Mammary epithelial cell (primary cell): ENCODE data around the gene AKIRIN2.

Experiments used
- EZH2 ChIP-seq: IDR thresholded peaks from 2 replicates; pipeline ENCODE4 v1.6.1; 2012; ENCODE audit warnings: low read length, inconsistent platforms, borderline replicate concordance
- TF ChIP-seq, protein P1 (sequence below), 2 donors: IDR thresholded peaks in 1 of 2; conservative IDR thresholded peaks in 1 of 2; 2 replicates each; pipeline ENCODE4 v1.5.1; 2011 to 2012; ENCODE audit warnings: inconsistent platforms in 2 of 2, low read length in 2 of 2, mild to moderate bottlenecking in 2 of 2, control low read depth in 1 of 2, low read depth in 1 of 2; ENCODE audit not compliant: insufficient read depth in 1 of 2; ENCODE audit errors: extremely low read depth in 1 of 2

DNA sequence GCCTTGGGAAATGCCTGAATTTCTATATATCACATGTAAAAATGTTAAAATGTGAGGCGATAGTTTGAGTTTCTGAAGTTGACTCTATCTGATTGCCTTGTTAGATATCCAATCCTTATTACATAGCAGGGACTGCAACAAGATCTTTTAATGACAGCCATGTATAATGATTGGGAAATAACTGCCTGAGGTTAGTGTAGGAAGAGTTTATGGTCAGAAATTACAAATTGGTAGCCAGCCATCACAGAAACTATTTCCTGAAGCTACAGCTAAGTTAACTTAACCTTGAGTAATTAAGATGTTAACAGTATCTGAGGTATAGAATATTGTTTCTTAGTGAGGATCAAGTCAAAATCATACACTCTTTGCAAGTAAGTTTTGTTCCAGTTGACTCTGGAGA, 41.0 kb downstream of the AKIRIN2 start:
- TF ChIP-seq, protein P1, sequence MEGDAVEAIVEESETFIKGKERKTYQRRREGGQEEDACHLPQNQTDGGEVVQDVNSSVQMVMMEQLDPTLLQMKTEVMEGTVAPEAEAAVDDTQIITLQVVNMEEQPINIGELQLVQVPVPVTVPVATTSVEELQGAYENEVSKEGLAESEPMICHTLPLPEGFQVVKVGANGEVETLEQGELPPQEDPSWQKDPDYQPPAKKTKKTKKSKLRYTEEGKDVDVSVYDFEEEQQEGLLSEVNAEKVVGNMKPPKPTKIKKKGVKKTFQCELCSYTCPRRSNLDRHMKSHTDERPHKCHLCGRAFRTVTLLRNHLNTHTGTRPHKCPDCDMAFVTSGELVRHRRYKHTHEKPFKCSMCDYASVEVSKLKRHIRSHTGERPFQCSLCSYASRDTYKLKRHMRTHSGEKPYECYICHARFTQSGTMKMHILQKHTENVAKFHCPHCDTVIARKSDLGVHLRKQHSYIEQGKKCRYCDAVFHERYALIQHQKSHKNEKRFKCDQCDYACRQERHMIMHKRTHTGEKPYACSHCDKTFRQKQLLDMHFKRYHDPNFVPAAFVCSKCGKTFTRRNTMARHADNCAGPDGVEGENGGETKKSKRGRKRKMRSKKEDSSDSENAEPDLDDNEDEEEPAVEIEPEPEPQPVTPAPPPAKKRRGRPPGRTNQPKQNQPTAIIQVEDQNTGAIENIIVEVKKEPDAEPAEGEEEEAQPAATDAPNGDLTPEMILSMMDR (conservative IDR thresholded peaks at IDR 0.05 in 1 of 2, IDR thresholded peaks at IDR 0.05 in 1 of 2; ENCODE audit: extremely low read depth in 1 of 2, insufficient read depth in 1 of 2, low read depth in 1 of 2, low read length in 2 of 2), result no peak
- no peak for TF ChIP-seq EZH2
